Measurements from ENCODE around the gene RIMS4. TPM values are rescaled to one million over a fixed set of nuclear protein-coding genes. Genes with fewer than 3 reads are reported as not detected.

The RIMS4 gene
- total and polyA plus RNA-seq, 2 of the 8 experiments (the other 6 are each of a cell fraction or from before 2014, with no cell fraction given) = 13.3 to 44.2 TPM

DNA sequence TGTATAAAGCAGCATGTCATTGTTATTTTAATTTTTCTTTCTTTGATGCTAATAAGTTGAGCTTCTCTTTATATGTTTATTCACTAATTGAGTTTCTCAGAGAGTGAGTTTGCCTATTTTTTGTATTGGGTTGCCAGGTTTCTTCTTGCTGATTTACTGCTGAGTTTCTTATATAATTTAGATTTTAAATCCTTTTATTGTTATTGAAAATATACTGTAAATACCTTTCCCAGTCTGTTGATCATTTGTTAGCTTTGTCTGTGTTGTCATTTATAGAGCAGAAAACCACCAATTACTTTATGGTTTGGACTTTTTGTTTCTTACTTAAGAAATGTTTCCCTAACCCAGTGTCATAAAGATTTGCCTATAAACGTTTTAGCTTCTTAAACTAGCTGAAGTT, 17.1 kb upstream of the RIMS4 start:
- CTCF ChIA-PET (ENCODE audit: partially characterized antibody) = no interaction called here
- no peak for FAIRE-seq
- TF ChIP-seq POU5F1 (IDR thresholded peaks at IDR 0.05; ENCODE audit: low read depth, low read length) = no peak
- no peak for TF ChIP-seq EZH2 (IDR thresholded peaks at IDR 0.05; ENCODE audit: low read depth, low read length, severe bottlenecking)
- TF ChIP-seq HDAC6 (IDR thresholded peaks at IDR 0.05; ENCODE audit: low read depth, low read length) = no peak
- no peak for TF ChIP-seq ASH2L (IDR thresholded peaks at IDR 0.05; ENCODE audit: low read length)
- no peak for TF ChIP-seq YY1 (IDR thresholded peaks at IDR 0.05; ENCODE audit: low read depth, low read length)
- TF ChIP-seq, protein P1, sequence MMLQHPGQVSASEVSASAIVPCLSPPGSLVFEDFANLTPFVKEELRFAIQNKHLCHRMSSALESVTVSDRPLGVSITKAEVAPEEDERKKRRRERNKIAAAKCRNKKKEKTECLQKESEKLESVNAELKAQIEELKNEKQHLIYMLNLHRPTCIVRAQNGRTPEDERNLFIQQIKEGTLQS (IDR thresholded peaks at IDR 0.05; ENCODE audit: insufficient read depth, low read depth, low read length) = no peak
- TF ChIP-seq TBP (IDR thresholded peaks at IDR 0.05; ENCODE audit: low read depth, low read length) = no peak
- TF ChIP-seq SIN3A (conservative IDR thresholded peaks at IDR 0.05 in 1 of 2, IDR thresholded peaks at IDR 0.05 in 1 of 2; ENCODE audit: low read depth in 1 of 2, low read length in 2 of 2) = no peak
- TF ChIP-seq SIRT6 (IDR thresholded peaks at IDR 0.05; ENCODE audit: low read length) = no peak
- no peak for TF ChIP-seq USF2 (IDR thresholded peaks at IDR 0.05; ENCODE audit: low read length)
- TF ChIP-seq NRF1 (IDR thresholded peaks at IDR 0.05; ENCODE audit: low read depth, low read length) = no peak
- no peak for TF ChIP-seq SP1 (IDR thresholded peaks at IDR 0.05; ENCODE audit: low read depth, low read length)
- no peak for TF ChIP-seq POLR2AphosphoS5 (IDR thresholded peaks at IDR 0.05; ENCODE audit: low read depth, low read length)
- TF ChIP-seq TCF12 (IDR thresholded peaks at IDR 0.05; ENCODE audit: low read depth, low read length) = no peak

More for the DNA sequence above, 17.1 kb upstream of the RIMS4 start:
- 0 out of 4 replicates have a peak, but pooled peaks cover 0 to 2% of the 10 kb centered on the region in 2 experiments for H3K9me3 ChIP-seq (ENCODE audit: insufficient read depth in 2 of 2, low read depth in 1 of 2, low read length in 1 of 2)
- H3K23me2 ChIP-seq (ENCODE audit: low read depth, low read length) = no peaks in the 10 kb centered on the region; the same call in 1 of the 2 replicates
- POLR2A ChIA-PET (ENCODE audit: partially characterized antibody) = no interaction called here
- no peak overlapping the region for H2BK5ac ChIP-seq (ENCODE audit: low read depth, low read length)
- peak overlapping the region in 1 of 2 experiments; percentile 39; a peak in 2 of 4 replicates for H3K4me2 ChIP-seq (ENCODE audit: insufficient read depth in 1 of 2, low read depth in 2 of 2, low read length in 2 of 2)
- DNase-seq (ENCODE audit: low read depth in 1 of 2, low spot score in 2 of 2) = no peak
- no peak overlapping the region for H3K56ac ChIP-seq (replicated peaks; ENCODE audit: insufficient read length, low read depth, low read length)
- H3K4me3 ChIP-seq (ENCODE audit: extremely low read depth in 1 of 4, insufficient read depth in 2 of 4, low read depth in 3 of 4, low read length in 4 of 4) = peak overlapping the region in 1 of 4 experiments; percentile 10; a peak in 1 of 8 replicates
- no peak overlapping the region for H2BK15ac ChIP-seq (ENCODE audit: low read length)
- no peak overlapping the region for H4K5ac ChIP-seq (ENCODE audit: insufficient read length, low read depth, low read length)
- H2AK5ac ChIP-seq (ENCODE audit: low read depth, low read length) = no peak overlapping the region
- H3K23ac ChIP-seq (ENCODE audit: insufficient read length) = no peak overlapping the region
- H4K20me1 ChIP-seq (replicated peaks in 1 of 2; ENCODE audit: control insufficient read depth in 1 of 2, insufficient read depth in 2 of 2, low read length in 2 of 2) = no peaks in the 10 kb centered on the region
- no peak overlapping the region for H3K14ac ChIP-seq (ENCODE audit: insufficient read length)
- no peak overlapping the region for H2BK20ac ChIP-seq (ENCODE audit: low read length)
- H3K9ac ChIP-seq (replicated peaks in 1 of 4; ENCODE audit: extremely low read depth in 1 of 4, low read depth in 3 of 4, low read length in 3 of 4) = no peak overlapping the region
- H3K36me3 ChIP-seq (ENCODE audit: control insufficient read depth in 2 of 4, insufficient read depth in 4 of 4, low read length in 3 of 4) = no peaks in the 10 kb centered on the region
- 21% methylated on average over 1 of the region's 1 CpG; no CpG with 5 or more reads in 1 of the 2 experiments for WGBS, 2 experiments (ENCODE audit: extremely low coverage in 1 of 2, insufficient coverage in 1 of 2, insufficient read length in 1 of 2, insufficient replicate concordance in 2 of 2, low coverage in 1 of 2, low lambda C conversion rate in 2 of 2, missing lambda C conversion rate in 1 of 2)
- H3K4ac ChIP-seq (replicated peaks; ENCODE audit: insufficient read length, low read depth, low read length) = no peak overlapping the region
- no peak overlapping the region for H2BK12ac ChIP-seq (ENCODE audit: low read depth, low read length)
- no peak overlapping the region for H3K18ac ChIP-seq (ENCODE audit: extremely low read depth, low read length)
- H3K27ac ChIP-seq (ENCODE audit: low read depth, low read length) = no peak overlapping the region
- peaks cover 0 to 2% (median 0%) of the 10 kb centered on the region in 4 experiments; a peak in 1 of 7 replicates for H3K4me1 ChIP-seq (replicated peaks in 1 of 4; ENCODE audit: control insufficient read depth in 3 of 4, insufficient read depth in 4 of 4, low read length in 3 of 4)
- no peak overlapping the region for H2AFZ ChIP-seq (ENCODE audit: low read length)
- no peak overlapping the region for H4K91ac ChIP-seq (replicated peaks; ENCODE audit: insufficient read length, low read length)
- no peaks in the 10 kb centered on the region for H3K79me2 ChIP-seq (ENCODE audit: control insufficient read depth in 1 of 2, insufficient read depth in 2 of 2, low read length in 2 of 2)
- H4K8ac ChIP-seq (ENCODE audit: extremely low read depth, insufficient read depth, low read length) = no peak overlapping the region
- H2BK120ac ChIP-seq (replicated peaks; ENCODE audit: low read depth, low read length) = no peak overlapping the region
- no peaks in the 10 kb centered on the region for H3K79me1 ChIP-seq (ENCODE audit: low read depth, low read length)
- H3K27me3 ChIP-seq (replicated peaks in 1 of 4; ENCODE audit: control insufficient read depth in 3 of 4, extremely low read depth in 1 of 4, insufficient read depth in 3 of 4, low read length in 3 of 4) = no peaks in the 10 kb centered on the region

Data from H1 (cell line).